MM.1S (cell line): ENCODE results near the gene IFNGR2.

Source experiments
- DNase-seq: peaks from one replicate; pipeline ENCODE4 v3.0.0-alpha.2; 2015
- H2AFZ ChIP-seq: fragments of 300-600 bp; sonication (generic); 2 replicates; pipeline ENCODE4 v1.6.0; 2016; ENCODE audit warnings: antibody characterized with exemption, low read length
- H3F3A ChIP-seq: fragments of 300-600 bp; sonication (generic); 2 replicates; pipeline ENCODE4 v1.6.1; 2016; ENCODE audit warnings: mild to moderate bottlenecking, antibody characterized with exemption, low read length, moderate library complexity, mixed read lengths; ENCODE audit not compliant: insufficient read depth
- H3K27ac ChIP-seq: fragments of 300-600 bp; sonication (generic); 2 replicates; pipeline ENCODE4 v1.5.1; 2016; ENCODE audit warnings: mild to moderate bottlenecking, low read length
- H3K27me3 ChIP-seq: fragments of 300-600 bp; sonication (generic); replicated peaks from 2 replicates; pipeline ENCODE4 v1.6.0; 2016; ENCODE audit warnings: low read length; ENCODE audit not compliant: insufficient read depth
- H3K36me3 ChIP-seq: fragments of 300-600 bp; sonication (generic); replicated peaks from 2 replicates; pipeline ENCODE4 v1.6.1; 2016; ENCODE audit warnings: mild to moderate bottlenecking, low read length, mixed read lengths; ENCODE audit not compliant: insufficient read depth
- H3K4me1 ChIP-seq: fragments of 300-600 bp; sonication (generic); 2 replicates; pipeline ENCODE4 v1.6.1; 2016; ENCODE audit warnings: low read length, mixed read lengths
- H3K4me2 ChIP-seq: fragments of 300-600 bp; sonication (generic); 2 replicates; pipeline ENCODE4 v1.6.0; 2016; ENCODE audit warnings: low read depth, low read length
- H3K4me3 ChIP-seq: fragments of 300-600 bp; sonication (generic); 2 replicates; pipeline ENCODE4 v1.5.1; 2016; ENCODE audit warnings: low read length, mixed read lengths
- H3K79me2 ChIP-seq: fragments of 300-600 bp; sonication (generic); 2 replicates; pipeline ENCODE4 v1.6.1; 2016; ENCODE audit warnings: mixed run types, low read length, mixed read lengths
- H3K9ac ChIP-seq: fragments of 300-600 bp; sonication (generic); 2 replicates; pipeline ENCODE4 v1.6.1; 2016; ENCODE audit warnings: low read length, mixed read lengths
- H3K9me2 ChIP-seq: fragments of 300-600 bp; sonication (generic); replicated peaks from 2 replicates; pipeline ENCODE4 v1.6.1; 2016; ENCODE audit warnings: mild to moderate bottlenecking, low read length, mixed read lengths; ENCODE audit not compliant: insufficient read depth
- H3K9me3 ChIP-seq: fragments of 300-600 bp; sonication (generic); replicated peaks from 2 replicates; pipeline ENCODE4 v1.6.1; 2016; ENCODE audit warnings: mild to moderate bottlenecking, low read length, mixed read lengths; ENCODE audit not compliant: insufficient read depth
- H4K20me1 ChIP-seq: fragments of 300-600 bp; sonication (generic); 2 replicates; pipeline ENCODE4 v1.6.1; 2016; ENCODE audit warnings: mild to moderate bottlenecking, low read length, moderate library complexity, mixed read lengths; ENCODE audit not compliant: insufficient read depth
- EZH2 ChIP-seq: fragments of 300-600 bp; sonication (generic); optimal IDR thresholded peaks from 2 replicates; pipeline ENCODE3; 2017; ENCODE audit warnings: low read depth, mild to moderate bottlenecking, antibody characterized with exemption, low read length, mixed read lengths
- EZH2phosphoT487 ChIP-seq: fragments of 300-600 bp; sonication (generic); IDR thresholded peaks from 2 replicates; pipeline ENCODE4 v1.6.1; 2018; ENCODE audit warnings: antibody characterized with exemption, low read length
- TF ChIP-seq, protein P1 (sequence below): fragments of 300-600 bp; sonication (generic); IDR thresholded peaks from 2 replicates; pipeline ENCODE4 v1.5.1; 2016; ENCODE audit warnings: antibody characterized with exemption, low read length, mixed read lengths

Gene IFNGR2

DNA sequence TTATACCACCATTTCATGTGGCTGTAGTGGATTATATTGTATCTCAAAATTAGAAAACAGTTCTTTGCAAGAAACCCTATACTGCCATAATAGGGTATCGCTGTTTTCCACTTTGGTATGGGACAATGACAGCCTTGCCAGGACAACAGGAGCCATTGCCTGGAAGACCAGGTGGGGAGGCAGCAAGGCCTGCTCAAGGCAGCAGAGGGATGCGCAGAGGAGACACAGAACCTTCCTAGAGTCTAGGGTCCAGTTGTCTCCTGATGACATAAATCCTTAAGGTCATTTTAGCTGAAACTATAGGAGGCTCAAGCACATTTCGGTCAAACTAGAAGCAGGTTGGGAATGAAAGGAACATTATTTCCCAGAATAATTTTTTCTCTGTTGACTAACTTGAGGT, 27.6 kb downstream of the IFNGR2 start:
- H3K9me3 ChIP-seq = no peaks in the 10 kb centered on the region
- H3K9ac ChIP-seq = no peak overlapping the region
- H3F3A ChIP-seq = peaks cover 24% of the 10 kb centered on the region
- no peaks in the 10 kb centered on the region for H3K9me2 ChIP-seq
- peaks cover 16% of the 10 kb centered on the region; the same call in 1 of the 2 replicates for H3K79me2 ChIP-seq
- peaks cover 31% of the 10 kb centered on the region for H3K4me1 ChIP-seq
- TF ChIP-seq, protein P1, sequence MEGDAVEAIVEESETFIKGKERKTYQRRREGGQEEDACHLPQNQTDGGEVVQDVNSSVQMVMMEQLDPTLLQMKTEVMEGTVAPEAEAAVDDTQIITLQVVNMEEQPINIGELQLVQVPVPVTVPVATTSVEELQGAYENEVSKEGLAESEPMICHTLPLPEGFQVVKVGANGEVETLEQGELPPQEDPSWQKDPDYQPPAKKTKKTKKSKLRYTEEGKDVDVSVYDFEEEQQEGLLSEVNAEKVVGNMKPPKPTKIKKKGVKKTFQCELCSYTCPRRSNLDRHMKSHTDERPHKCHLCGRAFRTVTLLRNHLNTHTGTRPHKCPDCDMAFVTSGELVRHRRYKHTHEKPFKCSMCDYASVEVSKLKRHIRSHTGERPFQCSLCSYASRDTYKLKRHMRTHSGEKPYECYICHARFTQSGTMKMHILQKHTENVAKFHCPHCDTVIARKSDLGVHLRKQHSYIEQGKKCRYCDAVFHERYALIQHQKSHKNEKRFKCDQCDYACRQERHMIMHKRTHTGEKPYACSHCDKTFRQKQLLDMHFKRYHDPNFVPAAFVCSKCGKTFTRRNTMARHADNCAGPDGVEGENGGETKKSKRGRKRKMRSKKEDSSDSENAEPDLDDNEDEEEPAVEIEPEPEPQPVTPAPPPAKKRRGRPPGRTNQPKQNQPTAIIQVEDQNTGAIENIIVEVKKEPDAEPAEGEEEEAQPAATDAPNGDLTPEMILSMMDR = no peak
- no peak for TF ChIP-seq EZH2
- no peak for TF ChIP-seq EZH2phosphoT487
- H3K27me3 ChIP-seq = no peaks in the 10 kb centered on the region
- no peak for DNase-seq
- no peak overlapping the region for H3K27ac ChIP-seq
- no peak overlapping the region for H2AFZ ChIP-seq
- no peaks in the 10 kb centered on the region; the same call in 1 of the 2 replicates for H4K20me1 ChIP-seq
- no peak overlapping the region for H3K4me2 ChIP-seq
- H3K4me3 ChIP-seq = no peak overlapping the region
- H3K36me3 ChIP-seq = peaks cover 9% of the 10 kb centered on the region; the same call in 1 of the 2 replicates

GRCh38 chr21:33432496-33432895, 29.3 kb downstream of the IFNGR2 start:
- TF ChIP-seq EZH2phosphoT487 (no peak), EZH2 (no peak)
- TF ChIP-seq, protein P1 = no peak
- Histone ChIP-seq H3K9me3 (no peaks in the 10 kb centered on the region), H3K27me3 (no peaks in the 10 kb centered on the region), H3K27ac (no peak overlapping the region), H3K79me2 (peaks cover 16% of the 10 kb centered on the region; the same call in 1 of the 2 replicates), H3K4me2 (no peak overlapping the region), H4K20me1 (no peaks in the 10 kb centered on the region), H3K9ac (no peak overlapping the region), H3K4me3 (no peak overlapping the region), H3K36me3 (peaks cover 13% of the 10 kb centered on the region), H3K9me2 (no peaks in the 10 kb centered on the region), H2AFZ (no peak overlapping the region), H3K4me1 (peaks cover 31% of the 10 kb centered on the region), H3F3A (peaks cover 24% of the 10 kb centered on the region)
- no peak for DNase-seq

- no peak for DNase-seq
- Histone ChIP-seq H3K9ac (no peak overlapping the region), H3K36me3 (peaks cover 13% of the 10 kb centered on the region), H3K4me3 (no peak overlapping the region), H2AFZ (no peak overlapping the region), H3K4me2 (no peak overlapping the region), H3K27ac (peak overlapping the region; percentile 73; the same call in 1 of the 2 replicates), H3K4me1 (peaks cover 31% of the 10 kb centered on the region), H4K20me1 (no peaks in the 10 kb centered on the region), H3K79me2 (peaks cover 16% of the 10 kb centered on the region; the same call in 1 of the 2 replicates), H3K27me3 (no peaks in the 10 kb centered on the region), H3K9me2 (no peaks in the 10 kb centered on the region), H3K9me3 (no peaks in the 10 kb centered on the region), H3F3A (peaks cover 24% of the 10 kb centered on the region)
- TF ChIP-seq, protein P1 = no peak
- TF ChIP-seq EZH2 (no peak), EZH2phosphoT487 (no peak)
Measured at GRCh38 chr21:33433001-33433400, 29.8 kb downstream of the IFNGR2 start.
